Loucy (cell line): Measurements from ENCODE around the gene RTCA.

Experiments
- H2AFZ ChIP-seq: fragments of 200-600 bp; sonication (generic); 2 replicates; pipeline ENCODE4 v1.6.0; 2016; ENCODE audit warnings: antibody characterized with exemption, mild to moderate bottlenecking, low read length, moderate library complexity
- H3F3A ChIP-seq: fragments of 200-600 bp; 2 replicates; pipeline ENCODE4 v1.6.0; 2016; ENCODE audit warnings: antibody characterized with exemption, low read depth, mild to moderate bottlenecking
- H3K27me3 ChIP-seq: fragments of 200-600 bp; sonication (generic); 2 replicates; pipeline ENCODE4 v1.6.1; 2014; ENCODE audit warnings: low read length, mild to moderate bottlenecking; ENCODE audit not compliant: insufficient read depth, poor library complexity, severe bottlenecking
- H3K36me3 ChIP-seq: fragments of 200-600 bp; sonication (generic); 2 replicates; pipeline ENCODE4 v1.6.1; 2016; ENCODE audit warnings: low read length; ENCODE audit not compliant: insufficient read depth
- H3K4me1 ChIP-seq: fragments of 200-600 bp; sonication (generic); 2 replicates; pipeline ENCODE4 v1.5.1; 2014; ENCODE audit warnings: low read length, mild to moderate bottlenecking; ENCODE audit not compliant: insufficient read depth, poor library complexity, severe bottlenecking
- H3K4me2 ChIP-seq: fragments of 200-600 bp; sonication (generic); 2 replicates; pipeline ENCODE4 v1.6.0; 2014; ENCODE audit warnings: antibody characterized with exemption, low read length, low read depth, mild to moderate bottlenecking; ENCODE audit not compliant: poor library complexity, severe bottlenecking
- H3K4me3 ChIP-seq: fragments of 200-600 bp; sonication (generic); 2 replicates; pipeline ENCODE4 v1.5.1; 2014; ENCODE audit warnings: low read length, mild to moderate bottlenecking, mixed read lengths; ENCODE audit not compliant: poor library complexity, severe bottlenecking
- H3K79me2 ChIP-seq: fragments of 200-600 bp; sonication (generic); 2 replicates; pipeline ENCODE4 v1.6.1; 2014; ENCODE audit warnings: low read length; ENCODE audit not compliant: insufficient read depth
- H3K9ac ChIP-seq: fragments of 200-600 bp; sonication (generic); 2 replicates; pipeline ENCODE4 v1.6.0; 2014; ENCODE audit warnings: mild to moderate bottlenecking, low read depth, low read length, moderate library complexity; ENCODE audit not compliant: poor library complexity, severe bottlenecking
- H3K9me2 ChIP-seq: fragments of 200-600 bp; sonication (generic); replicated peaks from 2 replicates; pipeline ENCODE4 v1.6.1; 2016; ENCODE audit warnings: low read depth, low read length, mixed read lengths
- H3K9me3 ChIP-seq: fragments of 200-600 bp; sonication (generic); 2 replicates; pipeline ENCODE4 v1.6.1; 2014; ENCODE audit warnings: mild to moderate bottlenecking, antibody characterized with exemption, low read length, low read depth; ENCODE audit not compliant: insufficient read depth
- H4K20me1 ChIP-seq: fragments of 200-600 bp; sonication (generic); 2 replicates; pipeline ENCODE4 v1.6.0; 2014; ENCODE audit warnings: antibody characterized with exemption, low read length, mild to moderate bottlenecking; ENCODE audit not compliant: insufficient read depth, poor library complexity, severe bottlenecking
- CTCF ChIP-seq: fragments of 200-600 bp; sonication (generic); conservative IDR thresholded peaks from 2 replicates; pipeline ENCODE4 v1.5.1; 2014; ENCODE audit warnings: mild to moderate bottlenecking, antibody characterized with exemption, low read length
- EZH2phosphoT487 ChIP-seq: fragments of 200-600 bp; IDR thresholded peaks from 2 replicates; pipeline ENCODE4 v1.6.1; 2018; ENCODE audit warnings: antibody characterized with exemption, mild to moderate bottlenecking, moderate library complexity, borderline replicate concordance

Gene RTCA

DNA sequence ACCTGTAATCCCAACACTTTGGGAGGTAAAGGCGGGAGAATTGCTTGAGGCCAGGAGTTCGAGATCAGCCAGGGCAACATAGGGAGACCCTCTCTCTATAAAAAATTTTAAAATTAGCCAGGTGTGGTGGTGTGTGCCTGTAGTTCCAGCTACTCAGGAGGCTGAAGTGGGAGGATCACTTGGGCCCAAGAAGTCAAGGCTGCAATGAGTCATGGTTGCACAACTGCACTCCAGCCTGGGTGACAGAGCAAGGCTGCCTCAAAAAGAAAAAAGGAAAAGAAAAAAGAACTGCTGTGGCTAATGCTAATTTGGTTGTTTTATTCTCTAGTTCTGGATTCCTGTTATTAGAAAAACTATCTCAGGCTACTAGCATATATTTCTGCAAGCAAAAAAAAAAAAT lies 46.1 kb upstream of the RTCA start:
- Histone ChIP-seq H3K4me3 (no peak overlapping the region), H4K20me1 (no peaks in the 10 kb centered on the region), H3K4me2 (peak overlapping the region; percentile 27), H3K9me3 (no peaks in the 10 kb centered on the region), H3K27me3 (no peaks in the 10 kb centered on the region), H3K9ac (no peak overlapping the region), H3K79me2 (no peaks in the 10 kb centered on the region), H2AFZ (no peak overlapping the region), H3K4me1 (peaks cover 6% of the 10 kb centered on the region), H3K9me2 (no peaks in the 10 kb centered on the region), H3F3A (no peaks in the 10 kb centered on the region), H3K36me3 (peaks cover 17% of the 10 kb centered on the region; the same call in 1 of the 2 replicates)
- no peak for TF ChIP-seq CTCF
- TF ChIP-seq EZH2phosphoT487 = no peak

- TF ChIP-seq EZH2phosphoT487 (no peak), CTCF (no peak)
- Histone ChIP-seq H3K9me3 (no peaks in the 10 kb centered on the region), H3K4me3 (no peak overlapping the region), H3K4me2 (no peak overlapping the region), H2AFZ (no peak overlapping the region), H3K36me3 (peaks cover 11% of the 10 kb centered on the region; the same call in 1 of the 2 replicates), H3K27me3 (no peaks in the 10 kb centered on the region), H4K20me1 (no peaks in the 10 kb centered on the region), H3F3A (no peaks in the 10 kb centered on the region), H3K79me2 (no peaks in the 10 kb centered on the region), H3K4me1 (peaks cover 6% of the 10 kb centered on the region), H3K9me2 (no peaks in the 10 kb centered on the region), H3K9ac (no peak overlapping the region)
Observed at GRCh38 chr1:100222428-100222827, 43.6 kb upstream of the RTCA start.

DNA sequence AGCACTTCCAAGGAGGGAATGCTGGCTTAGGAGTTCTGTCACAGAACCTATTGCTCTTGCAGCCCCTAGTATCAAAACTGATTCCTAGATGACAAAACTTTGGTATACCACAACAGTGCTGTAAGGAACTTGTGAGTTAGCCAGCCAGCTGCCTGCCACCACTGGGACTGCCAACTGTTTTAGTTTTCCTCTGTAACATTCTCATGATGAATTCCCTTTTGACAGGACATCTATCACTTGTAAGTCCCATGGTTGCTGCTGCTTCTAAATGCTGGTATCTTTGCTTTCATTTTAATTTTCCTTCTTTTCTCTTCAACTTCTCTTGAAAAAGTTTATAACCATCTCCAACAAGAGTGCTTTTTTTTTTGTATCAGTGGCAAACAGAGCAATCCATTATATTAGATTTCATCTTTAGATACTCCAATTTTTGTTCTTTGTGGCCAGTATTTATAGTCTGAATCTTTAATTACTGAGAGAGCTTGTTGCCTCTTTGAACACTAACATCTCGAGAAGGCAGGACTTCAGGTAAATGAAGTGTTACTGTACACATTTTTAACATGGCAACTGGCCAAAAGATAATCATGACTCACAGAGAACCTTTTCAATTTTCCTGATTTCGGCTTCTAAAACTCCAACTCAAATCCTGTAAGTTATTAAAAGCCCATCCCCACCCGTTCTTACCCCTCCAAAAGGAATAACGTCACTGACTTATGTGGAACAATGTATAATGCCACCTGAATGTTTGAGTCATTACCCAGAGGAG lies 36.2 kb upstream of the RTCA start:
- Histone ChIP-seq H2AFZ (no peak overlapping the region), H3K4me3 (no peak overlapping the region), H3K36me3 (peaks cover 38% of the 10 kb centered on the region; the same call in 1 of the 2 replicates), H3K27me3 (no peaks in the 10 kb centered on the region), H3K79me2 (no peaks in the 10 kb centered on the region), H3K4me1 (no peaks in the 10 kb centered on the region), H3K4me2 (no peak overlapping the region), H4K20me1 (no peaks in the 10 kb centered on the region), H3K9ac (no peak overlapping the region), H3K9me2 (no peaks in the 10 kb centered on the region), H3K9me3 (no peaks in the 10 kb centered on the region), H3F3A (no peaks in the 10 kb centered on the region)
- TF ChIP-seq CTCF = no peak
- no peak for TF ChIP-seq EZH2phosphoT487
